HepG2 (cell line): ENCODE data around the gene PHACTR1. TPM values are rescaled to one million over a fixed set of nuclear protein-coding genes. Genes with fewer than 3 reads are reported as not detected.

ENCODE experiments used
- ATAC-seq: fragments of 200-7000 bp; cut with Tn5 transposase; 3 replicates; pipeline ENCODE4 v1.9.1; 2020; ENCODE audit warnings: mild to moderate bottlenecking, moderate library complexity
- BruUV-seq: library from RNA; stranded (reverse); fragments of 400-500 nt; replicated peaks from 2 replicates; lab custom pipeline; 2021; lab: Mats Ljungman, UMichigan
- CTCF ChIA-PET: fragments of 300-600 bp; formaldehyde crosslinking; extraction: SDS; loops from one replicate; lab custom pipeline; 2021; ENCODE audit warnings: low total read pairs, inconsistent platforms, low intra/inter-chr PET ratio; lab: Yijun Ruan, JAX
- POLR2A ChIA-PET: fragments of 350-600 bp; sonication (Branson Sonifier 250); formaldehyde crosslinking; loops from one replicate; lab custom pipeline; 2020; ENCODE audit warnings: antibody characterized with exemption, inconsistent platforms; lab: Yijun Ruan, JAX
- DNase-seq: peaks from one replicate; pipeline ENCODE4 v3.0.0-alpha.2; 2015; ENCODE audit warnings: low spot score
- FAIRE-seq: peaks from 3 replicates; lab custom pipeline; 2011; peaks lifted over from hg19 to GRCh38; lab: Jason Lieb, UNC
- H2AFZ ChIP-seq: one replicate; pipeline ENCODE4 v1.6.1; 2011; ENCODE audit warnings: low read length, inconsistent platforms
- H3K27ac ChIP-seq: fragments of 300-600 bp; 3 replicates; pipeline ENCODE4 v1.8.0; 2011; ENCODE audit warnings: mixed run types, mild to moderate bottlenecking, mixed read lengths, low read length, inconsistent platforms; ENCODE audit not compliant: insufficient read depth; ENCODE audit errors: extremely low read length
- H3K27me3 ChIP-seq, 2 experiments: fragments of 200-600 bp in 1 of 2; 2 replicates in 1 of 2; 3 replicates in 1 of 2; pipeline versions ENCODE4 v1.6.0 to v1.8.0; 2011; ENCODE audit warnings: low read length in 2 of 2, mild to moderate bottlenecking in 2 of 2, moderate library complexity in 2 of 2, inconsistent platforms in 1 of 2; ENCODE audit not compliant: insufficient read depth in 2 of 2, control insufficient read depth in 1 of 2
- H3K36me3 ChIP-seq, 2 experiments: fragments of 200-600 bp in 1 of 2; replicated peaks in 1 of 2; 2 replicates in 1 of 2; 3 replicates in 1 of 2; pipeline versions ENCODE4 v1.5.1 to v1.8.0; 2011; ENCODE audit warnings: low read length in 2 of 2, inconsistent platforms in 1 of 2; ENCODE audit not compliant: insufficient read depth in 2 of 2, control insufficient read depth in 1 of 2
- H3K4me1 ChIP-seq: 2 replicates; pipeline ENCODE4 v1.5.1; 2012; ENCODE audit warnings: low read length, inconsistent platforms; ENCODE audit not compliant: insufficient read depth
- H3K4me2 ChIP-seq: 2 replicates; pipeline ENCODE4 v1.6.0; 2011; ENCODE audit warnings: low read depth, low read length, inconsistent platforms
- H3K4me3 ChIP-seq, 3 experiments: fragments of 200-600 bp in 1 of 3; sonication (generic), shearing (Covaris generic) in 1 of 3; replicated peaks in 1 of 3; 2 replicates each; pipeline ENCODE4 v1.5.1; 2011 to 2016; ENCODE audit warnings: low read length in 3 of 3, inconsistent platforms in 2 of 3, low read depth in 2 of 3, mild to moderate bottlenecking in 2 of 3, control low read depth in 1 of 3, mixed read lengths in 1 of 3; ENCODE audit not compliant: insufficient read depth in 1 of 3
- H3K79me2 ChIP-seq: one replicate; pipeline ENCODE4 v1.6.1; 2011; ENCODE audit warnings: low read length, inconsistent platforms; ENCODE audit not compliant: insufficient read depth
- H3K9ac ChIP-seq: 2 replicates; pipeline ENCODE4 v1.6.0; 2011; ENCODE audit warnings: mild to moderate bottlenecking, low read depth, low read length, inconsistent platforms; ENCODE audit not compliant: insufficient read depth
- H3K9me3 ChIP-seq: 2 replicates; pipeline ENCODE4 v1.5.1; 2012; ENCODE audit warnings: mild to moderate bottlenecking, low read length
- H4K20me1 ChIP-seq: 2 replicates; pipeline ENCODE4 v1.6.0; 2011; ENCODE audit warnings: inconsistent platforms, mild to moderate bottlenecking, low read length, moderate library complexity; ENCODE audit not compliant: insufficient read depth
- HOXD1 ChIP-seq: sonication (generic); formaldehyde crosslinking; IDR thresholded peaks from 2 replicates; pipeline ENCODE4 v1.5.0; 2020; ENCODE audit warnings: missing genetic modification reagents
- KDM6A ChIP-seq: IDR thresholded peaks from 2 replicates; pipeline ENCODE4 v1.6.1; 2016; ENCODE audit warnings: low read depth
- NFKB2 ChIP-seq: sonication (generic); formaldehyde crosslinking; IDR thresholded peaks from 2 replicates; pipeline ENCODE4 v1.4.0; 2020; ENCODE audit warnings: missing genetic modification reagents, borderline replicate concordance
- PRMT3 ChIP-seq: sonication (generic); formaldehyde crosslinking; IDR thresholded peaks from 2 replicates; pipeline ENCODE4 v1.8.1; 2022; ENCODE audit warnings: low read depth, mild to moderate bottlenecking, moderate library complexity, missing genetic modification reagents, borderline replicate concordance
- SETDB1 ChIP-seq: sonication (generic); formaldehyde crosslinking; IDR thresholded peaks from 2 replicates; pipeline ENCODE4 v1.5.1; 2020; ENCODE audit warnings: missing genetic modification reagents, mild to moderate bottlenecking, borderline replicate concordance
- ZFP36 ChIP-seq: fragments of 150-350 bp; IDR thresholded peaks from 2 replicates; pipeline ENCODE4 v1.6.1; 2018; ENCODE audit warnings: borderline replicate concordance, low read length, low read depth; ENCODE audit not compliant: partially characterized antibody
- ZGPAT ChIP-seq: IDR thresholded peaks from 2 replicates; pipeline ENCODE4 v1.6.1; 2016; ENCODE audit warnings: mild to moderate bottlenecking
- ZNF354B ChIP-seq: sonication (generic); formaldehyde crosslinking; IDR thresholded peaks from 2 replicates; pipeline ENCODE4 v1.8.0; 2022; ENCODE audit warnings: mild to moderate bottlenecking, missing genetic modification reagents
- ZNF414 ChIP-seq: sonication (generic); formaldehyde crosslinking; IDR thresholded peaks from 2 replicates; pipeline ENCODE4 v1.5.0; 2020; ENCODE audit warnings: missing genetic modification reagents
- WGBS: methylation state at CpG from one replicate; pipeline ENCODE4 v1.1.6; 2017; ENCODE audit warnings: low lambda C conversion rate; 5-methylcytosine and 5-hydroxymethylcytosine counted together
- in situ Hi-C: cut with HindIII; loops from 2 replicates; pipeline ENCODE4 v1.10.0; 2017; ENCODE audit warnings: low pct_unique_long_range_greater_than_20kb; ENCODE audit not compliant: extremely low pct_ligation_motif_present
- intact Hi-C: fragments of 100-400 bp; cut with micrococcal nuclease; formaldehyde crosslinking; loops from one replicate; pipeline ENCODE4 v1.10.0; 2022; ENCODE audit not compliant: unreplicated experiment
- polyA plus RNA-seq, 8 experiments: library from polyadenylated mRNA; depleted of rRNA in 3 of 8; stranded (reverse) in 7 of 8; unstranded in 1 of 8; fragments of >200 nt; fragmentation: Illumina TruSeq in 4 of 8; extraction: Trizol in 4 of 8; gene quantifications; 2 replicates each; pipeline versions ENCODE4 v1.2.1 to v1.2.3, GENCODE V29; 2011 to 2016; ENCODE audit warnings: low read depth in 4 of 8, missing spikeins in 1 of 8, mixed read lengths in 1 of 8; ENCODE audit not compliant: insufficient read depth in 1 of 8
- total RNA-seq, 5 experiments: library from RNA; depleted of rRNA; stranded (reverse); fragments of >200 nt; fragmentation: Illumina TruSeq; extraction: Trizol; gene quantifications; 2 replicates each; pipeline ENCODE4 v1.2.3, GENCODE V29; 2016; ENCODE audit warnings: low read depth in 1 of 5

The PHACTR1 gene
- total and polyA plus RNA-seq, 2 of the 13 experiments (the other 11 are each of a cell fraction or from before 2014, with no cell fraction given), result 0.09 TPM; not detected in 1

- TF ChIP-seq PRMT3 (CRISPR knock-in tag), result no peak
Measured at GRCh38 chr6:13278991-13279390, 562.4 kb downstream of the PHACTR1 start (continued).

- TF ChIP-seq HOXD1 (CRISPR knock-in tag), result no peak
- no peak for TF ChIP-seq NFKB2
- no peak for TF ChIP-seq ZGPAT (CRISPR knock-in tag)
- no peak for TF ChIP-seq SETDB1
- TF ChIP-seq KDM6A, result no peak
- no peak for TF ChIP-seq ZNF354B (CRISPR knock-in tag)
- no peak for TF ChIP-seq ZFP36
- no peak for TF ChIP-seq ZNF414
- ATAC-seq (no peak), FAIRE-seq (no peak), DNase-seq (no peak)
- no peak overlapping the region for H2AFZ ChIP-seq
- H3K79me2 ChIP-seq, result no peaks in the 10 kb centered on the region
- ChIA-PET CTCF (no interaction called here), POLR2A (no interaction called here)
- no peak overlapping the region for H3K4me2 ChIP-seq
- H3K4me3 ChIP-seq, result no peak overlapping the region
- no peaks in the 10 kb centered on the region for H4K20me1 ChIP-seq
- peaks cover 18% of the 10 kb centered on the region for H3K4me1 ChIP-seq
- in situ Hi-C loops, result no loop called here
- H3K36me3 ChIP-seq, result no peaks in the 10 kb centered on the region
- H3K27ac ChIP-seq, result no peak overlapping the region
- BruUV-seq, result no TSS peak
- no peaks in the 10 kb centered on the region for H3K27me3 ChIP-seq
- H3K9me3 ChIP-seq, result no peaks in the 10 kb centered on the region
- intact Hi-C loops, result no loop called here
- WGBS, result 75% methylated on average over 4 of the region's 4 CpGs
- no peak overlapping the region for H3K9ac ChIP-seq
Measured at GRCh38 chr6:13280254-13280653, 563.7 kb downstream of the PHACTR1 start.
